Left lobe of liver (tissue), 2 donors: ENCODE measurements around the gene NR1I2. TPM values are rescaled to one million over a fixed set of nuclear protein-coding genes. Genes with fewer than 3 reads are reported as not detected.

ENCODE experiments used
- ATAC-seq: fragments of 200-7000 bp; cut with Tn5 transposase; one replicate; pipeline ENCODE4 v1.9.1; 2020; ENCODE audit warnings: mild to moderate bottlenecking, moderate library complexity
- DNase-seq: peaks from one replicate; pipeline ENCODE4 v3.0.0-alpha.2; 2020; ENCODE audit warnings: low spot score
- total RNA-seq: library from RNA; stranded (reverse); gene quantifications from one replicate; pipeline ENCODE4 v1.2.1, GENCODE V29; 2021
- donor health status: DM: no; HTN: no; CAD: no; lungs with moderate emphysema.
- donor health status: DM: no; HTN: yes; CAD: no.

NR1I2 gene
- total RNA-seq, 1 donor from 2014 or later = 206 TPM

DNA sequence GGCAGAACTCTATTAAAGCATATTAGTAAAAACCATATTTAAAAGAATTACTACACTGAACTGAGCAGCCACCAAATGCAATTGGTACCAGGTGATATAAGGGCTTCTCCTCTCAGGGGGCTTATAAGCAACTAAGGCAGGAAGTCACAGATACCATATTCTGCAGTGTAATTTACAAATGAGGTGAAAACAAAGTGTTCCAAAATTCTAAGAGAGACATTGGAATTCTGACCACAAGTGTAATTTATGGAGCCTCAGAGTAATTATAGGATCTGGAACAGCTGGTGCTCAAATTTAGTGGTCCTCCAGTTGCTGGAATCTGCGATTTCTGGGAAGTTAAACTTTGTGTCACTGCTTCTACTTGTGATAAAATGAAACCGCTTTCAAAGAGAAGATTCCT, 3.1 kb upstream of the NR1I2 start:
- DNase-seq (no peak), ATAC-seq (no peak)

DNA sequence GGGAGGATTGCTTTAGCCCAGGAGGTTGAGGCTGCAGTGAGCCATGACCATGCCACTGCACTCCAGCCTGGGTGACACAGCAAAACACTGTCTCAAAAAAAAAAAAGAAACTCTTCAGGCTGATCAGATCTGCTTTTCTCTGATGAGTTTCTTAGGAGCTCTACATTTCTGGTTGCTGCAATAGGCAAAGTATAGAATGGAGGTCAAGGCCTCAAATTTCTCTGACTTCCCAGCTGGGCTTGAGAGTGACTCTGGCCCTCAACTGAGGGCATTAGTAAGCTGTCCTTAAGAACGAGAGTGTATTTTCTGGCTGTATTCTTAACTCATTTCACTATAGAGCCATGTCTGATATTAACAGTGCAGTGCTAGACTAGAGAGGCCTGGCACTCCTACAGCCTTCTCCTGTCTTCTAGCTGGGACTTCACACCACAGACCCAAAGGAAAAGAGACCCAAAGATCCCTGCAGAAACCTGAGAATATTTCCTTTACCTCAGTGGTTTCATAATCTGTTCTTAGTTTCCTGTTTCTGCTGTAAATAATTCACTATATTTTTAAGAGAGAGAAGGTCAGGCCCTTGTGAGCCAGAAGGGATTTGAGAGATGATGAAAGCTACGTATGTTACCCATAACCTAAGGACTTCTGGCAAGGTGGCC, 2.0 kb upstream of the NR1I2 start:
- ATAC-seq (no peak), DNase-seq (no peak)

DNA sequence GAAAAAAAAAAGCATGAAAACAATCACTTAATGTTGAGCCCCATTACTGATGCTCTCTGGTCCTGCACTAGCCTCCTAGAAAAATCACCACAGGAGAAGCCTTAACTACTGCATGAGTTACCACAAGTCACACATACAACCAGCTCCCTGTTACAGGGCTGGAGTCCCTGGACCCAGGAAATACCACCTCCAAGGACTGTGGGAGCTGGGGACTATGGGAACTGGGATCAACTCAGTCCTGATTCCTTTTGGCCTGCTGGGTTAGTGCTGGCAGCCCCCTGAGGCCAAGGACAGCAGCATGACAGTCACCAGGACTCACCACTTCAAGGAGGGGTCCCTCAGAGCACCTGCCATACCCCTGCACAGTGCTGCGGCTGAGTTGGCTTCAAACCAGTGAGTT, 559 bp downstream of the NR1I2 start:
- ATAC-seq = peak; percentile 24
- DNase-seq = no peak

DNA sequence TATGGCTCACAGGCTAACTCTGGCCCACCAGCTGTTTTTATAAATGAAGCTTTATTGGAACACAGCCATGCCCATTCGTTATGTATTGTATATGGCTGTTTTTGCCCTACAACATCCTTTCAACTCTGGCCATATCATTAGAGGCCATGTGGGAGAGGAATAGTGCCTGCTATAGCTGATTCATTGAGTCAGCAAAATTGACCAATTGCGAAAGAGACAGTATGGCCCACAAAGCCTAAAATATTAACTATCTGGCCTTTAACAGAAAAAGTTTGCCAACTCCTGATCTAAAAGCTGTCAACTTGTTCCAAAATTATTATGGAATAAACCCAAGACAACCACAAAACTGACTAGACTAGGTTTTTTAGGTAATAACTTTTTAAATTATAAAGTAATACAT, 1.4 kb downstream of the NR1I2 start:
- ATAC-seq = peak; percentile 12
- DNase-seq = no peak

DNA sequence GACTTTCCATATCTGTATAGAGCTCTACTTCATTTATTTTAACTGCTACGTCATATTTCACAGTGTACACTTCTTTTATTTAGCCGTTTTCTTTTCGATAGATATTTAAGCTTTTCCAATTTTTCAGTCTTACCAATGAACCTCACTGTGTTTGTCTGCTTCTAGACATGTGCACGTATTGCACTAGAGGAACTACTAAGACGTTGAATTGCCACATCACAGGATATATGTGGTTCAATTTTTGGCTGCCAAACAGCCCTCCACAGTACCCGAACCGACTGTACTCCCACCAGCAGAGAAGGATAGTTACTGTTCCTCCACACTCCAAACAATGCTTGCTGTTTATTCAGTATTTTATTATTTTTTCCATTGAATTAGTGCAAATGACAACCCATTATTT, 2.0 kb downstream of the NR1I2 start:
- ATAC-seq = no peak

DNA sequence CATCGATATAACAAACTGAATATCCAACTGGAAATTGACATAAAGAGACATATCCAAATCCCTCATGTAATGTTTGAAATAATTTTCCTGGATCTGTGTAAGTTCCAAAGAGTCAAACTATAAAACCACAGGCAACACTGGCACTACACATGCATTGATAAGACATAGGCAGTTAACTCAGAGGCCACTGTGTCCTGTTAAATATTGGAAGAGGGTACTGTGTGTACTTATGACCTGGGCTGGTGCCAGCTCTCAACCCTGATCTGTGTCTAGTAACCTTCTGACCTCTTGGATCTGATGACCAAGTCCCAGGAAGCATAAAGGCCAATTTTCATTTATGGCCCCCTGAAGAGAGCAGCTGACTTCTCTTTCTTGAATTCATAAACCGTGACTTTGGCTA, 4.5 kb downstream of the NR1I2 start:
- peak; percentile 91 for DNase-seq
- peak; percentile 69 for ATAC-seq

More for the DNA sequence above, 2.0 kb downstream of the NR1I2 start:
- DNase-seq = no peak

DNA sequence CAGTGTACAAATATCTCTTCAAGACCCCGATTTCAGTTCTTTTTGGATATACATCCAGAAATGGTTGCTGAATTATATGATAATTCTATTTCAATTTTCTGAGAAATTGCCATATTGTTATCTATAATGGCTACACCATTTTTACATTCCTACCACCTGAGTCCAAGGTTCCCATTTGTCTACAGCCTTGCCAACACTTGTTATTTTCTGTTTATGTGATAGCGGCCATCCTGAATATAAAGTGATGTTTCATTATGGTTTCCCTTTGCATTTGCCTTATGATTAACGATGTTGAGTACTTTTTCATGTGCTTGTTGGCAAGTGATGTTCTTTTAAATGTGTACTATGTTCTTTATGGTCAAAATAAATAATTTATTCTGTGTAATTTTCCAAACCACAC, 8.5 kb downstream of the NR1I2 start:
- ATAC-seq = no peak
- no peak for DNase-seq

DNA sequence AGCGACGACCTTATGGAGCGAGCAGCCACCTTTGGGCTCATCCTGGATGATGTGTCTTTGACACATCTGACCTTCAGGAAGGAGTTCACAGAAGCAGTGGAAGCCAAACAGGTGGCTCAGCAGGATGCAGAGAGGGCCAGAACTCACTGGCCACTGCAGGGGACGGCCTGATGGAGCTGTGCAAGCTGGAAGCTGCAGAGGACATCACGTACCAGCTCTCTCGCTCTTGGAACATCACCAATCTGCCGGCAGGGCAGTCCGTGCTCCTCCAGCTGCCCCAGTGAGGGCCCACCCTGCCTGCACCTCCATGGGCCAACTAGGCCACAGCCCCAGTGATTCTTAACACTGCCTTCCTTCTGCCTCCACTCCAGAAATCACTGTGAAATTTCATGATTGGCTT, 10.4 kb downstream of the NR1I2 start:
- peak; percentile 72 for DNase-seq

DNA sequence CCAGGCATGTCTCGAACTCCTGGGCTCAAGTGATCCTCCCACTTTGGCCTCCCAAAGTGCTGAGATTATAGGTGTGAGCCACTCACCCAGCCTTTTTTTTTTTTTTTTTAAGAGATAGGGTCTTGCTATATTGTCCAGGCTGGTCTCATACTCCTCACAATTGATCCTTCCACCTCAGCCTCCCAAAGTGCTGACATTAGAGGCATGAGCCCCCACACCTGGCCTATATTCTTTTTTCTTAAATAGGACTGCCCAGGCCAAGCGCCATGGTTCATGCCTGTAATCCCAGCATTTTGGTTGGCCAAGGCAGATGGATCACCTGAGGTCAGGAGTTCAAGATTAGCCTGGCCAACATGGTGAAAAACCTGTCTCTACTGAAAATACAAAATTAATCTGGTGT, 12.5 kb downstream of the NR1I2 start:
- DNase-seq = no peak
- no peak for ATAC-seq

More for the DNA sequence above, 10.4 kb downstream of the NR1I2 start:
- peak; percentile 29 for ATAC-seq

DNA sequence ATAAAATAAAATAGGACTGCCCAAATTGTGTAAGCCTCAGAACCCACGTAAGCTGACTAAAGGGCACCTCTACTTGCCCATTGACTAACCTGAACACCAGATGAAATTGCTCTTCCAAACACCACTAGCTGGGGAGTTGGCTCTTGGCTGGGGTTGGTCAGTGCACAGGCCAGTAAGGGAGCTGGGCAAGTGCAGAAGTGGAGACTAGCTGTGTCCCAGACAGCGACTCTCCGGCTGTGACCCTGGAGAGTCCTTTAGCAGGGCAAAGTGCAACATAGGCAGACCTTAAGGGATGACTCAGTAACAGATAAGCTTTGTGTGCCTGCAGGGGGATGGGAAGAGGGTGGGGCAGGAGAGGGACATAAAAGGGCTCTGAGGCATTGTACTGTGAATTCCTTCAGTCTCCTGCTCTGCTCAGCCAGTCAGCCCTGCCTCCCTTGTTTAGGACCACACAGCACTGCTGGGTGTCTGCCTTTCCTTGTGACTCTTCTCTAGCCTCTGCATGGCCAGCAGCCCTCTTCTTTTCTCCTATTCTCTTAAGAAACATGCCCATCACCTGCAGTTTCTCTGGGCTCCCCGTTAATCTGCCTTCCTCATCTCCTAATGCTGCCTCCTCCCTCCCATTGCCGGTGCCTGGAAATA, 13.2 kb downstream of the NR1I2 start:
- DNase-seq = peak; percentile 92
- peak; percentile 81 for ATAC-seq

DNA sequence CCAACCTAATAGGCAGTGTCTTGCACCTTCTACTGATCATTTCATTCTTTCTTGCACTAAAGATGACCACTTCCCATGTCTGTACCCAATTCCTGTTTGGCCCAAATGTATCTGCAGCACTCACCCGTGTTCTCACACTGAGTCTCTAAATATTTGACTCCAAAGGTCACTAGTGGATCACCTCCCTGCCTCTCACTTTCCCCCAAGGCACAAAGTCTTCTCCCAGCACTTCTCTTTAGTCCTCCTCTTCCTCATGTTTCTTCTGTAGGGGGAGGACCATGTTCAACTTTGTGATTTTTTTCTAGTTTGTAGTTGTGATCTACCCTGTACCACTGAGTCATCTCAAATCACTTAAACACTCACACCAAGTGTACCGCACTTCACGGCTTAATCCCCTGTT, 13.9 kb downstream of the NR1I2 start:
- ATAC-seq (peak; percentile 62), DNase-seq (no peak)

DNA sequence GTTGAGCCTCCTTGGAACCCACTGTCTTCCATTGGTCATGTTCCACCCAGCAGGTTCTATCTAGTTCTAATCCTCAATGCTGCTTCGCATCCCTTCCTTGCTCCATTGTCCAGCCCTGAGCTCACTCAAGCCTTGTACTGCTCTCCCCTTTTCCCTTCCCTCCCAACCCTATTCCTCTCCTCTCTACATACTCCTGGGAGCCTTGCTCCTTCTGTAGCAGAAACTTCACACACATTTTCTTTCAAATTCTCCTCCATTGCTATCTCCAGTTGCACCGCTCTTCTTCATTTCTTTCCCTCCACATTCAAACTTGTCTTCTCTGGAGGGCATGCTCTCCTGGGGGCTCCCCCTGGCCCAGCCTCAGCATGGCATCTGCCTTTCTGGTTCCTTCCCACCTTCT, 14.5 kb downstream of the NR1I2 start:
- ATAC-seq (no peak), DNase-seq (no peak)

DNA sequence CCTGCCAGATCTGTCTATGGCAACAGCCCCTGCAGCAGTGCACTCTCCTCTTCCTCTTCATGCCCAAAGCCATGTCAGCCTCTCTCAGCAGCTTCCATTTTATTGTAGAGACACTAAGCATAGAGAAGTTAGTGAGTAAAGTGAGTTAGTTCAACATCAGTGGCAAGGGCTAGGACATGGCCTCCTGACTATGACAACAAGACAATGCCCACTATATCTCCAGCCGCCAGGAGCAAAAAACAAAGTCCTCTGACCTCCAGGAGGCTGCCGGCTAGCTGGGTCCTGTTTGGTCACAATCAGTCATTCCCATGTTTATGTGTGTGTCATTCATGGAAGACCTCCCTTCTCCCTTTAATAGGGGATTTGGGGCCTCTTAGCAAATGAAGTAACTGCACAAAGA, 14.9 kb downstream of the NR1I2 start:
- ATAC-seq = peak; percentile 35

DNA sequence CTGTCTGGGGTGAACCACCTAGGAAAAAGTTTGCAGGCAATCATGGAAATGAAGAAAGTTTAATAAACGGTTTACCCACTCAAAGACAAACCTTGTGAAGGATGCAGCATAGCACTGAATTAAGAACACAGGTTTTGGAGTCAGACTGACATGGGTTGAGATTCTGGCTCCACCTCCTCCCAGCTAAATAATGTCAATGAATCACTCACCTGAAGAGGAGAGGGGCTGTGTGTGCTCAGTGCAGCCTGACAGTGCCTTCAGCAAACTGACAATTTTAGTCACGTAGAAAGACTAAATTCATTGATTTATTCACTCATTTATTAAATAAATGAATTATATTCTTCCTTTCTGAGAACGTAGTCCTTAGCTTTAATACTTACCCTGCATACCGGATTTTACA, 18.9 kb downstream of the NR1I2 start:
- no peak for ATAC-seq

More for the DNA sequence above, 14.9 kb downstream of the NR1I2 start:
- peak; percentile 72 for DNase-seq

DNA sequence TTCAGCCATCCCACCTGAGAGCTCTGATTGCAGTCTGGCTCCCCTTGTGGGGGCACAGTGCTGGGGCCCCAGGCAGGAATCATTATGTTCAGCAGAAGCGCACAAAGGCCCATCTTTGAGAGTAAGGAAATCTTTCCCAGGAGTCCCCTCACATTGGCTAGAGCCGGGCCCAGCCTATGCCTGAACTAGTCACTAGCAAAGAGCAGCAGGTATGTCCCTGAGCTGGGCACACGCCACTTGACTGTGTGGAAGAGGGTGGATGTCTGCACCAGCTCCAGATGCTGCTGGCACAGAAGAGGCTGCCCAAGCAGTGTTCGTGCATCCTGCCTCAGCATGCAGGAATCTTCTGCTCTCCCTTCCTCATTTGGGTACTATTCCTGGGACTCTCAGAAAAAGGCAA, 26.3 kb downstream of the NR1I2 start:
- DNase-seq (no peak), ATAC-seq (peak; percentile 5)

More for the DNA sequence above, 18.9 kb downstream of the NR1I2 start:
- no peak for DNase-seq

DNA sequence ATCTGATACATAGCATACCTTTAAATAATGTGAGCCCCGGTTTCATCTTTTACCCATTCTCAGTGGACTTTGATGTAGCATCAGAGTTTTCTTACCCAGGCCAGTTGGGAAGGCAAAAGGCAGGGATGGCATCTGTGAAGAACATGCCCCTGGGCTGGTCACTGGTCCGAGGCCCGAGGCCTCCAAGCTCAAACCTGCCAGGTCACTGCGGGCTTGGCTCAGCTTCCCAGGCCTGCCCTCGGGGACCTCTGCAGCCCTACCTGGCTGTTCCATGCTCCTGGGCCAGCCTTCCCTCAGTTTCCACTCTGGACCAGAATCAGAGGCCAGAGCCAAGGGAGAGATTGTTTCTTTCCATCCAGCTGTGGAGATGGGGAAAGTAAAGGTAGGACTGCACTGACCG, 26.9 kb downstream of the NR1I2 start:
- DNase-seq = no peak
- no peak for ATAC-seq

DNA sequence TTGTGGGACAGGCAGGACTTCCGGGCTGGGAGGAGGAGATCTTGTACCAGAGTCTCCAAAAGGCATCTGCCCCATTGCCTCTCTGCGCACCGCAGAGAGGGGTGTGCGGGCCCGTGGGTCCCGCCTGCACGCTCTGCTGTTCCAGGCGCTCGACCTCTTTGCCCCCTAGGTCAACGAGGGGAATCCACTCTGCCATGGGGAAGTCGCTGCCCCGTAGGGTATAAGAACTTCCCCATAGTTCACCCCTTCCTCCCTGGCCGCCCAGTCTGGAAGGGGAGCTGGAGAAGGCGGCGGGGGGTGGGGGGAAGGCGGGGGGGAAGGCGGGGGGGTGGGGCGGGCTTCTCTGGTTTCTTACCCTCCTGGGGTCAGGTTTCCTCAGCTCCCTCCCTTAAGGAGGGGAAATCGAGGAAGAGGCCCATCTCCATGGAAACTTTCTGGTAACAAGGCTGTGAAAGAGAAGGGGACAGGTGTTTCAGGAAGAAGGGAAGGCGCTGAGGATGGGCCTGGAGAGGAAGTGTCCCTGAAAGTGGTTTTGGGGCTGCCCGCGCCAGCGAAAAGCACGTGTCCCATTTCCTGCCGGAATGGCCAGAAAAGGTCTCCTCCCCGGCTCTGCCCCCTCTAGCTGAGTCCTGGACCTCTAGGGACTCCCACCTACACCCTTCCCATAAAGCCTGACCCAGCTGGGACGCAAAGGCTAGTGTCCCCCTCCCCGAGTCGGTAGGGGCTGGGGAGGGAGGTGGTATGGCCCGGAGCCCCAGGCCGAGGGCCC, 27.5 kb downstream of the NR1I2 start:
- ATAC-seq (no peak), DNase-seq (no peak)

DNA sequence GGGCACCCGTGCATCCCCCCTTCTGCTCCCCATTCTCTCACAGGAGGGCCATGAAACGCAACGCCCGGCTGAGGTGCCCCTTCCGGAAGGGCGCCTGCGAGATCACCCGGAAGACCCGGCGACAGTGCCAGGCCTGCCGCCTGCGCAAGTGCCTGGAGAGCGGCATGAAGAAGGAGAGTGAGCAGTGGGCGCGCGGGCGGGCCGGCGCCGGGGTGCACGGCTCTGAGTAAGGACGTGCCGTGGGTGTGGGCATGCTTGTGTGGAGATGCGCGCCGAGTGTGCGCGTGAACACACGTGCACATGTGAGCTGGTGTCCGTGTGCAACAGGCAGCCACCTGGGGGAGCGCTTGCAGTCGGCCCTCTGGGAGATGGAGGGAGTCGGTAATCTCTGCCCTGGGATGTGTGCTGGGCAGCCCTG, 28.1 kb downstream of the NR1I2 start:
- no peak for DNase-seq
- ATAC-seq = peak; percentile 5

DNA sequence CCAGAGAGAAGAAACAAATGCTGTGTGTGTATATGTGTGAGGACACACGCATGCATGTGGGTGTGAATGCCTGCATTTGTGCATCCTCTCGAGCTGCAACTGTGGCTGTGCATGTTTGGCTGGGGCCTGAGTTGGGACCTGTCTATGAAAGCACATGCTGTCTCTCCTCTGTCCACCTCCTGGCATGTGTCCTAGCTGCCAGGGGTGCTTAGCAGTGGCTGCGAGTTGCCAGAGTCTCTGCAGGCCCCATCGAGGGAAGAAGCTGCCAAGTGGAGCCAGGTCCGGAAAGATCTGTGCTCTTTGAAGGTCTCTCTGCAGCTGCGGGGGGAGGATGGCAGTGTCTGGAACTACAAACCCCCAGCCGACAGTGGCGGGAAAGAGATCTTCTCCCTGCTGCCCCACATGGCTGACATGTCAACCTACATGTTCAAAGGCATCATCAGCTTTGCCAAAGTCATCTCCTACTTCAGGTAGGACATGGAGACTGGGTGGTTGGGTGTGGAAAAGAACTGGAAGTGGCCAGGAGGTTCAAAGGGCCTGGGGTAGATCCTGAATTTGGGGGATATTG, 30.7 kb downstream of the NR1I2 start:
- ATAC-seq (no peak), DNase-seq (no peak)

DNA sequence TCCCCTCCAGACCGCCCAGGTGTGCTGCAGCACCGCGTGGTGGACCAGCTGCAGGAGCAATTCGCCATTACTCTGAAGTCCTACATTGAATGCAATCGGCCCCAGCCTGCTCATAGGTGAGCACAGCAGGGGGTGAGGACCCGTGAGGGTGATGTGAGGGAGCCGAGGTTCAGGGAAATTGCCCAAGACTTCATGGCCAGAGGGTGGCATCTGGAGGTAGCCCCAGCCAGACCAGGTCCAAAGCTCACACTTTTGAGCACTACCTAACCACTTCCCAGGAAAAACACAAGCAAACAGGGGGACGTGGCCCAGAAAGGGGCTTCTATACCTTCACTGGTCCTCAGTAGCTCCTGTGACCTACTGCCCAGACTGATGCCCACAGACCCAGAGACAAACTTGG, 33.8 kb downstream of the NR1I2 start:
- peak; percentile 32 for ATAC-seq
- no peak for DNase-seq

DNA sequence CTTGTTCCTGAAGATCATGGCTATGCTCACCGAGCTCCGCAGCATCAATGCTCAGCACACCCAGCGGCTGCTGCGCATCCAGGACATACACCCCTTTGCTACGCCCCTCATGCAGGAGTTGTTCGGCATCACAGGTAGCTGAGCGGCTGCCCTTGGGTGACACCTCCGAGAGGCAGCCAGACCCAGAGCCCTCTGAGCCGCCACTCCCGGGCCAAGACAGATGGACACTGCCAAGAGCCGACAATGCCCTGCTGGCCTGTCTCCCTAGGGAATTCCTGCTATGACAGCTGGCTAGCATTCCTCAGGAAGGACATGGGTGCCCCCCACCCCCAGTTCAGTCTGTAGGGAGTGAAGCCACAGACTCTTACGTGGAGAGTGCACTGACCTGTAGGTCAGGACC, 35.2 kb downstream of the NR1I2 start:
- DNase-seq (no peak), ATAC-seq (peak; percentile 24)
